ENCODE results near the gene NCK2.

DNA sequence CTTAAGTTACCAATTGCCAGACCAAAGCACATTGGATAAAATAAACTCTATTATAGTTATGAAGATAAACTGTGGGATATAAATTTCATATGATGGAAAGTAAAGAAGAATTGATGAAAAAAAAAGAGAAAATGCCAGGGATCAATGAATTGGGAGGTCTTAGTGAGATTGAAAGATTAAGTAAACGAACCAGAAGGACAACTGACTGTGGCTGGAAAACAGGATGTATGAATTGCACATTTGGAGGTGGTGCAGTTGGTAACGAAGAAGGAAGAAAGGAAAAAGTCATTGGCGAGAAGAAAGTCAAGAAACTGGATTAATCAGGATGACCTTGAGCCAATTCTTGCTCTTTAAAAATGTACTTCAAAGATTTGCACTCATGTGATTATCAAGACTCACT lies 166.7 kb downstream of the NCK2 start:
- TF ChIP-seq, protein P1, sequence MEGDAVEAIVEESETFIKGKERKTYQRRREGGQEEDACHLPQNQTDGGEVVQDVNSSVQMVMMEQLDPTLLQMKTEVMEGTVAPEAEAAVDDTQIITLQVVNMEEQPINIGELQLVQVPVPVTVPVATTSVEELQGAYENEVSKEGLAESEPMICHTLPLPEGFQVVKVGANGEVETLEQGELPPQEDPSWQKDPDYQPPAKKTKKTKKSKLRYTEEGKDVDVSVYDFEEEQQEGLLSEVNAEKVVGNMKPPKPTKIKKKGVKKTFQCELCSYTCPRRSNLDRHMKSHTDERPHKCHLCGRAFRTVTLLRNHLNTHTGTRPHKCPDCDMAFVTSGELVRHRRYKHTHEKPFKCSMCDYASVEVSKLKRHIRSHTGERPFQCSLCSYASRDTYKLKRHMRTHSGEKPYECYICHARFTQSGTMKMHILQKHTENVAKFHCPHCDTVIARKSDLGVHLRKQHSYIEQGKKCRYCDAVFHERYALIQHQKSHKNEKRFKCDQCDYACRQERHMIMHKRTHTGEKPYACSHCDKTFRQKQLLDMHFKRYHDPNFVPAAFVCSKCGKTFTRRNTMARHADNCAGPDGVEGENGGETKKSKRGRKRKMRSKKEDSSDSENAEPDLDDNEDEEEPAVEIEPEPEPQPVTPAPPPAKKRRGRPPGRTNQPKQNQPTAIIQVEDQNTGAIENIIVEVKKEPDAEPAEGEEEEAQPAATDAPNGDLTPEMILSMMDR (IDR thresholded peaks at IDR 0.05), result no peak
- no peak for TF ChIP-seq POLR2A (IDR thresholded peaks at IDR 0.05)

Measured in body of pancreas (tissue), 4 donors.